SK-N-SH (cell line): ENCODE measurements around the gene RCSD1.

Experiments used
- EP300 ChIP-seq, 2 experiments: IDR thresholded peaks; 2 replicates each; pipeline versions ENCODE4 v1.4.0 to v1.6.1; 2012; ENCODE audit warnings: borderline replicate concordance in 1 of 2, low read depth in 1 of 2, low read length in 1 of 2
- RAD21 ChIP-seq: IDR thresholded peaks from 2 replicates; pipeline ENCODE4 v1.6.1; 2012; ENCODE audit warnings: mild to moderate bottlenecking, low read length
- YY1 ChIP-seq: IDR thresholded peaks from 2 replicates; pipeline ENCODE4 v1.4.0; 2012; ENCODE audit warnings: low read depth, mild to moderate bottlenecking
- TF ChIP-seq, protein P1 (sequence below): fragments of 200-600 bp; sonication (generic); IDR thresholded peaks from 2 replicates; pipeline ENCODE4 v1.6.1; 2017; ENCODE audit warnings: antibody characterized with exemption, mild to moderate bottlenecking, moderate library complexity

GRCh38 chr1:167634435-167634834, 4.4 kb downstream of the RCSD1 start:
- TF ChIP-seq, protein P1, sequence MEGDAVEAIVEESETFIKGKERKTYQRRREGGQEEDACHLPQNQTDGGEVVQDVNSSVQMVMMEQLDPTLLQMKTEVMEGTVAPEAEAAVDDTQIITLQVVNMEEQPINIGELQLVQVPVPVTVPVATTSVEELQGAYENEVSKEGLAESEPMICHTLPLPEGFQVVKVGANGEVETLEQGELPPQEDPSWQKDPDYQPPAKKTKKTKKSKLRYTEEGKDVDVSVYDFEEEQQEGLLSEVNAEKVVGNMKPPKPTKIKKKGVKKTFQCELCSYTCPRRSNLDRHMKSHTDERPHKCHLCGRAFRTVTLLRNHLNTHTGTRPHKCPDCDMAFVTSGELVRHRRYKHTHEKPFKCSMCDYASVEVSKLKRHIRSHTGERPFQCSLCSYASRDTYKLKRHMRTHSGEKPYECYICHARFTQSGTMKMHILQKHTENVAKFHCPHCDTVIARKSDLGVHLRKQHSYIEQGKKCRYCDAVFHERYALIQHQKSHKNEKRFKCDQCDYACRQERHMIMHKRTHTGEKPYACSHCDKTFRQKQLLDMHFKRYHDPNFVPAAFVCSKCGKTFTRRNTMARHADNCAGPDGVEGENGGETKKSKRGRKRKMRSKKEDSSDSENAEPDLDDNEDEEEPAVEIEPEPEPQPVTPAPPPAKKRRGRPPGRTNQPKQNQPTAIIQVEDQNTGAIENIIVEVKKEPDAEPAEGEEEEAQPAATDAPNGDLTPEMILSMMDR = no peak
- no peak for TF ChIP-seq RAD21
- no peak for TF ChIP-seq YY1
- TF ChIP-seq EP300 (IDR thresholded peaks at IDR 0.05; ENCODE audit: borderline replicate concordance in 1 of 2, low read depth in 1 of 2, low read length in 1 of 2) = no peak
